Measurements from ENCODE around the gene FAM168A.
A peak's percentile ranks its signal among the peaks of the same experiment; 100 is the strongest.
"Not testable (repeated sequence)": the region's sequence is repeated elsewhere in the genome, so short reads cannot be mapped to it uniquely, and the experiment has no call there.

FAM168A gene

GRCh38 chr11:73592640-73593039, 5.3 kb downstream of the FAM168A start:
- no peak for DNase-seq

DNA sequence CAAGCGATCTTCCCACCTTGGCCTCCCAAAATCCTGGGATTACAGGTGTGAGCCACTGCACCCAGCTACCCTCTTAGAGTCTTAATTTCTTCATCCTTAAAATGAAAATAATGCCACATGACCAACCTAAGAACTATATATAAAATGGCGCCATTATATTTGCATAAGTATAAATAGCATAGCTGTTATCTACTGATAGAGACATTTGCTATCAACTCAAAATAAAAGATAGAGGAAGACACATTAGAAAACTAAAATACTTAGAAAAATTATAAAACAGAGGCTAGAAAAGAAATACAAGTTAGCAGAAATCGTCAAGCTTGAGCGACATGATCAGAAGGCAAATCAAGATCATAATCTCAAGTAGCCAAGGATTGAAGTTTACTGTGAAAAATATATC, 6.2 kb downstream of the FAM168A start:
- no peak for DNase-seq

- no peak for DNase-seq
Observed at GRCh38 chr11:73590991-73591390, 6.9 kb downstream of the FAM168A start.

- no peak for DNase-seq
Observed at GRCh38 chr11:73586791-73587190, 11.1 kb downstream of the FAM168A start.

DNA sequence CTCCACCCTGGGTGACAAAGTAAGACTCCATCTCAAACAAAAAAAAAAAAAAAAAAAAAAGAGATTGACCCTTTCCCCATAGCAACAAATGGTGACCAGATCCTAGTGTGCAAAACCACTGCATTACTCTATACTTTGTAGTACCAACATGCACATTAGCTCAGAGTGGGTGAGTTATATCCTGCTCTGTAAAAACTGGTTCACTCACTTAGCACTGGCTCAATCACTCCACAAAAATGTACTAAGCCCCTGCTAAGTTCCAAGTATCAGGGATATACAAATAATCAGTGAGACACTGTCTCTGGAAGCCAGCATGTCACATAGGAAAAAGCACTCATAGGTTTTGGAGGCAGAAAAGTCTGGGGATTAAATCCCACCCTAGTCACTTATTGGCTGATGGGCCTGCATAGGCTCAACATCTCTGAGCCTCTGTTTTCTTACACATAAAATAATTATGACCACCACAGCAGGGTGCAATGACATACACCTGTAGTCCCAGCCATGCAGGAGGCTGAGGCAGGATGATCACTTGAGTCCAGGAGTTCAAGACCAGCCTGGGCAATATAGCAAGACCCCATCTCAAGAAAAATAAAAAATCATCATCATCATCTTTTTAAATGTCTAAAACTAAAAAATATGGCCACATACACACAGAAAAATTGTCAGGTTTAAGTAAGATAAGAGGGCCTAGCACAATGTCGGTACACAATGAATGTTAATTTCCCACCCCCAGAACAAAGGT, 11.9 kb downstream of the FAM168A start:
- no peak for DNase-seq

DNA sequence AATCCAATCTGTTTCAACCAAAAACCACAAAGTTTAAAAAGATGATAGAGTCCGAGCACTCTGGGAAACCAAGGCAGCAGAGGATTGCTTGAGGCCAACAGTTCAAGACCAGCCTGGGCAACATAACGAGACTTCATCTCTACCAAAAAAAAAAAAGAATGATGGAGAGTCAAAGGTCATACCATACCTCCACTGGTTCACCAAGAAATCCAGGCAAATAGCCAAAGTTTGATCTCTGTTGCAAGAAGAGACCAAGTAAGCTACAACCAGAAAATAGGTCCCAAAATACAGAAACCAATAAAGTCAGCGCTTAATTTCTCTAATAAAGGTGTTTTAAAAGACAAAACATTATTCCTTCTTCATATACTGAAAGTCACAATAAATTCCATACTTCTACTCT, 13.1 kb downstream of the FAM168A start:
- DNase-seq: no peak

DNA sequence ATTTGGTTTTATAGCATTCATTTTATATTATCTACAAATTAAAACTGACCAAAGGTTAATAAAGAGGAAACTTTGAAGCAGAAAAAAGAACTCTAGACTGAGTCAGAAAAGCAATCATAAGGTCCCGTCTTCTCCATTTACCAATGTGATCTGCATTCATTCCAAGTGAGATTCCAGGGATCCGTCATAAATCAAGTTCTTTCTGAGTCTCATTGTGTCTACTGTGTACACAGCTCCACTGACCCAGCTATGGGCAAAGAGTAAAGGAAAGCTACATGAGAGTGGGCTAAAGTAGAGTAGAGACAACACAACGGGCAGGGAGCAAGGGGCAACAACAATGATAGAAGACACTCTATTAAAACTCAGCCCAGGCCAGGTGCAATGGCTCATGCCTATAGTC, 15.3 kb downstream of the FAM168A start:
- DNase-seq: no peak

DNA sequence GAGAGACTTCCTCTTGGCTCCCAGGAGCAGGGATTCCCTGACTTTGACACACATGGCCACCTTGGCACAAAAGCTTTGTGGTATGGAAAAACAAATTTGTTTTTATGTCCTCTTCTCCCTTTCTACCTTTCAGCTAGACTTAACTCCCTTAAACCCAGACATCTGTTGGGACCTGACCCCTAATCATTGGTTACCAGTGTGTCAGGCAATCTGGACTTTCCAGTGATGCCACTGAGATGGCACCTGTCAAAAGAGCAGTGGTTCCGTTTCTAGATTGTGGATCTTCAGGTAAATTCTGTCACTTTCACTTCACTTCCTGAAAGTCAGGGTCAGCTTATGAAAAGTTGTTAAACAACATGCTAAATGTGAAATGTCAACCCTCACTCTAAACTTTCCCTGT, 17.2 kb downstream of the FAM168A start:
- not testable (repeated sequence) for DNase-seq

DNA sequence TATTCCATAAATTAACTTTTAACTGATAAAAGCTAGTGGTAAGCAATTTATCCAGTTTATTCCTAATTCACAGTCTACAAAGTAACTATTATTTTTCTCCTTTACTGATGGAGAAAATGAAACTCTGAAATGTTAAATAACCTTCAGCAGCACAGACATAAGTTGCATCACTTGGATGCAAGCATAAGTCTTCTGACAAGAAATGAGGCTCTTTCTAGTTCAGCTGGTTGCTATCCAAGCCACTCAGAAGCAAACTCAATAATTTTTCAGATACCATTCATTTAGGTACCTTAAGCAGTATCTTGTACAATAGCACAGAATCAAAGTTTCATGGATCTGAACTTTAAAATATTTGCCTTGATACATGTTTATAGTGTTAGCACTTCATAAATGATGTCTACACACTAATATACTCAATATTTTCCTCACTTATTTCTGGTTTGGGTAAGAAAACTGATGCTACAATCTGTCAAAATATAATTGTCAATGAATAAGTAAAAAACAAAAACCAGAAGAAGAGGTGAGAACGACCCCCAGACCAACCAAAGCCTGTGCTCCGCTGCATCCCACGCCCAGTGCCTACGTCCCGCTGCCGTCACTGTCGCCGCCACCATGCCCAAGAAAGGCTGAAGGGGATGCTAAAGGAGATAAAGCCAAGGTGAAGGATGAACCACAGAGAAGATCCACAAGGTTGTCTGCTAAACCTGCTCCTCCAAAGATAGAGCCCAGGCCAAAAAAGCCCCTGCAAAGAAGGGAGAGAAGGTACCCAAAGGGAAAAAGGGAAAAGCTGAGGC, 18.1 kb downstream of the FAM168A start:
- DNase-seq: no peak

DNA sequence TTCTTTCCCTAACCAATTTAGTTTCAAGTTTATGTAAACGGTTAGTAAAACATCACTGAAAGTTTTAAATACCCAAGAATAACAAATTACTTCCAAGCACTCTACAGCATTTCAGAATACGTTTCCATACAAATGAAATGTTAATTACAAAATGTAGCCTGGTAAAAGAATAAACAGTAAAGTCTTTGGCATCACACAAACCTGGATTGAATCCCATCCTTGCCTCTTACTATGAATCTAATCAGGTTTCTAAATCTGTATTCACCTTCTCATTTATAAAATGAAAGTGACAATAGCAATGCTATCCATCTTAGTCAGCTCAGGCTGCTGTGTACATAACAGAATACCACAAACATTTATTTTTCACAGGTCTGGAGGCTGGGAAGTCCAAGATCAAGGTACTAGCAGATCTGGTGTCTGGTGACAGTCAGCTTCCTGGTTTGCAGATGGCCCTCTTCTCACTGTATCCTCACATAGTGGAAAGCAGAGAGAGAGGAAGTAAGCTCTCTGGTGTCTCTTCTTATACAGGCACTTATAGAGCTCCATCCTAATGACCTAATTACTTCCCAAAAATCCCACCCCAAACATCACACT, 19.2 kb downstream of the FAM168A start:
- no peak for DNase-seq

- no peak for DNase-seq
Observed at GRCh38 chr11:73577496-73577917, 20.4 kb downstream of the FAM168A start.

DNA sequence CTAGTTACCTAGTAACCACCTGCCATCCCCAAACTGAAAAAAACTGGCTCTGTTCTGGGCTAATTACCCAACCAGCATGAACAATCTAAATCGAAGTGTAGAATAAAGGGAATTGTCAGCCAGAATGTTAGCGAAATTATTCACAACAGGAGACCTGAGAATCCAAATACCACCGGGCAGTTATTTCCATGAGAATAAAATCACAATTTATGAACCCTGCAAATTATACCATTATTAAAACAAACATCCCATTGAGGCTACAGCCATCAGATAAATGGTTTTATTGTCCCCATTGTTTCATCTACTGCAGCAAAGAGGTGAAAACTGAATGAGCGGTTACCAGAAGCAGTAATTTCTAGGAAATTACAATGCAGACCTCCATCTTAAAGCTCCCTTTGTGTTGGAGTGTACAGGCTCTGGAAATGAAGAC, 21.7 kb downstream of the FAM168A start:
- no peak for DNase-seq

GRCh38 chr11:73571982-73572381, 25.9 kb downstream of the FAM168A start:
- not testable (repeated sequence) for DNase-seq

- DNase-seq: peak; percentile 86
Observed at GRCh38 chr11:73570415-73571114, 27.3 kb downstream of the FAM168A start.

DNA sequence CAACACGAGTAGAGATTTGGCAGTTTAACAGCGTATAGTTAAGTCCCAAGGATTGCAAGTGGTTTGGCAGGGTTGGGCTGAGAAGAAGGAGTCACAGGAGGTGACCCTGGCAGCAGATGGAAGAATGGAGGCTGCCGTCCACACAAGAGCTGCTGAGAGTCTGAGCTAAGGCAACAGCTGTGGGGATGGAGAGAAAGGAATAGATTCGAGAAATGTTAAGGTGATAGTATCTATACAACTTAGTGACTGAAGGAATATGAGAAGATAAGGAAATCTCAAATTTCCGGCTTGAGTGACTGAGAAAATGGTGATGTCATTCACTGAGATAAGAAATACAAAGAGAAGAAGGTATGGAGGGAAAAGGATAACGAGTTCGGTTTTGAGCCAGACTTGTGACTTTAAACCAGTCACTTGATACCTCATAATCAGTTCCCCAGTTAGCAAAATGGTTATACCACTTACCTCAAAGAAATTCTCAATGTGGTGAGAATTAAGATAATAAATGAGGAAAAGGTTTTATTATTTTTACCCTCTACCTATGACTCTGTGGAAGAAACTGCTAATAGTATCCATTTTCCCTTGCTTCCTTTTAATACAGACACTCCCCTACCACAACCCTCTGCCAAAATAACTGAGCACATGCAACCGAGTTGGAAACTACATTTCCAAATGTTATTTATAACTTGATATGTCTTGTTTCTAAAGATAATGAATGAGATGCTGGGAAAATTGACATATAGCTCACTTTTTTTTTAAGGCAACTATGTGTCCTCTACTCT, 30.7 kb downstream of the FAM168A start:
- no peak for DNase-seq

- DNase-seq: peak; percentile 14
Observed at GRCh38 chr11:73566422-73566821, 31.5 kb downstream of the FAM168A start.

GRCh38 chr11:73565804-73566203, 32.1 kb downstream of the FAM168A start:
- DNase-seq: peak; percentile 50

GRCh38 chr11:73564903-73565302, 33.0 kb downstream of the FAM168A start:
- no peak for DNase-seq

GRCh38 chr11:73563539-73564200, 34.2 kb downstream of the FAM168A start:
- DNase-seq: no peak

- no peak for DNase-seq
Observed at GRCh38 chr11:73559743-73560142, 38.2 kb downstream of the FAM168A start.

- no peak for DNase-seq
Observed at GRCh38 chr11:73556966-73557365, 40.9 kb downstream of the FAM168A start.

DNA sequence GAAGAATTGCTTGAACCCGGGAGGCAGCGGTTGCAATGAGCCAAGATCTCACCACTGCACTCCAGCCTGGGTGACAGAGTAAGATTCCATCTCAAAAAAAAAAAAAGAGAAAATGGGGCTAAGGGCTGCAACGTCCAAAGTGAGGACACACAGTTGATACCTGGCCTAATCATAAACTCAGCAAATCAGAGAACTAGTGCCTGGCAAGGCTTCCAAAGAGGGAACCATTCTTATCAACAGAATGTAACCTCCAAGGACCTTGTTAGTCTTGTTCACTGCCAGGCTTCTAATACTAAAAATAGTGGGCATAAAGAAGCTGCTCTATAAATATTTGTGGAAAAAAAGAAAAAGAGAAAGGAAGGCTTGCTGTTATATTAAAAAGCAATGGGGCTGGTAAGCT, 42.3 kb downstream of the FAM168A start:
- DNase-seq: no peak

All from DMS79 treated with DMSO at 0.1 percent for 48 hours (cell line).